Fibroblast of skin of back (primary cell): ENCODE measurements around the gene MTRFR.
A peak's percentile ranks its signal among the peaks of the same experiment; 100 is the strongest.
"Not testable (repeated sequence)": the region's sequence is repeated elsewhere in the genome, so short reads cannot be mapped to it uniquely, and the experiment has no call there.

Experiments used
- DNase-seq: peaks from one replicate; pipeline ENCODE4 v3.0.0-alpha.2; 2013

Gene MTRFR

GRCh38 chr12:123250471-123251383, 17.5 kb downstream of the MTRFR start:
- no peak for DNase-seq

- no peak for DNase-seq
Observed at GRCh38 chr12:123251403-123252076, 18.3 kb downstream of the MTRFR start.

- DNase-seq: not testable (repeated sequence)
Observed at GRCh38 chr12:123252365-123252764, 19.1 kb downstream of the MTRFR start.

- DNase-seq: no peak
Observed at GRCh38 chr12:123253641-123254459, 20.6 kb downstream of the MTRFR start.

GRCh38 chr12:123254853-123255446, 21.7 kb downstream of the MTRFR start:
- no peak for DNase-seq

GRCh38 chr12:123258593-123258992, 25.4 kb downstream of the MTRFR start:
- DNase-seq: no peak

GRCh38 chr12:123260081-123260480, 26.8 kb downstream of the MTRFR start:
- DNase-seq: no peak

- no peak for DNase-seq
Observed at GRCh38 chr12:123261196-123261595, 28.0 kb downstream of the MTRFR start.

GRCh38 chr12:123263196-123263817, 30.1 kb downstream of the MTRFR start:
- DNase-seq: no peak

GRCh38 chr12:123264642-123265041, 31.4 kb downstream of the MTRFR start:
- DNase-seq: no peak

- DNase-seq: no peak
Observed at GRCh38 chr12:123265851-123266678, 32.8 kb downstream of the MTRFR start.

- no peak for DNase-seq
Observed at GRCh38 chr12:123266679-123267277, 33.5 kb downstream of the MTRFR start.

- no peak for DNase-seq
Observed at GRCh38 chr12:123267335-123267920, 34.2 kb downstream of the MTRFR start.

GRCh38 chr12:123267991-123268843, 35.0 kb downstream of the MTRFR start:
- DNase-seq: no peak

GRCh38 chr12:123268850-123269249, 35.6 kb downstream of the MTRFR start:
- DNase-seq: no peak

GRCh38 chr12:123269395-123269892, 36.2 kb downstream of the MTRFR start:
- DNase-seq: peak; percentile 83

- DNase-seq: no peak
Observed at GRCh38 chr12:123269896-123270213, 36.6 kb downstream of the MTRFR start.

GRCh38 chr12:123270214-123271000, 37.2 kb downstream of the MTRFR start:
- peak; percentile 53 for DNase-seq
